SK-N-SH treated with all-trans-retinoic acid at 6 μM for 48 hours (cell line): ENCODE measurements around the gene E2F6.

Source experiments
- ATAC-seq: fragments of 200-7000 bp; cut with Tn5 transposase; 3 replicates; pipeline ENCODE4 v1.9.1; 2020; ENCODE audit warnings: mild to moderate bottlenecking, moderate library complexity
- ARNTL ChIP-seq: fragments of 450-650 bp; formaldehyde crosslinking; IDR thresholded peaks from 2 replicates; pipeline ENCODE4 v1.5.0; 2020; ENCODE audit warnings: low read depth, mild to moderate bottlenecking, moderate library complexity, borderline replicate concordance
- BACH2 ChIP-seq: fragments of 250-450 bp; sonication (Bioruptor Pico); IDR thresholded peaks from 2 replicates; pipeline ENCODE4 v1.9.0; 2021; ENCODE audit warnings: mild to moderate bottlenecking, borderline replicate concordance
- CSDC2 ChIP-seq: fragments of 250-450 bp; sonication (Bioruptor Pico); IDR thresholded peaks from 2 replicates; pipeline ENCODE4 v1.5.0; 2020; ENCODE audit warnings: mild to moderate bottlenecking, moderate library complexity
- CSRNP3 ChIP-seq: fragments of 250-450 bp; sonication (Bioruptor Pico); IDR thresholded peaks from 2 replicates; pipeline ENCODE4 v1.5.1; 2021; ENCODE audit warnings: mild to moderate bottlenecking, moderate library complexity
- ESRRG ChIP-seq: fragments of 250-450 bp; sonication (Bioruptor Pico); IDR thresholded peaks from 2 replicates; pipeline ENCODE4 v1.6.1; 2021; ENCODE audit warnings: mild to moderate bottlenecking
- GLIS3 ChIP-seq: fragments of 250-450 bp; sonication (Bioruptor Pico); IDR thresholded peaks from 2 replicates; pipeline ENCODE4 v1.5.0; 2020; ENCODE audit warnings: mild to moderate bottlenecking, moderate library complexity
- ISL1 ChIP-seq: fragments of 250-450 bp; sonication (Bioruptor Pico); IDR thresholded peaks from 2 replicates; pipeline ENCODE4 v2.1.2; 2022; ENCODE audit warnings: mild to moderate bottlenecking, moderate library complexity
- OSR1 ChIP-seq: fragments of 250-450 bp; sonication (Bioruptor Pico); IDR thresholded peaks from 2 replicates; pipeline ENCODE4 v1.8.0; 2022; ENCODE audit warnings: moderate library complexity, mild to moderate bottlenecking, inconsistent platforms
- PATZ1 ChIP-seq: fragments of 250-450 bp; sonication (Bioruptor Pico); IDR thresholded peaks from 2 replicates; pipeline ENCODE4 v1.8.0; 2020; ENCODE audit warnings: mild to moderate bottlenecking, moderate library complexity, borderline replicate concordance
- POU6F1 ChIP-seq: fragments of 250-450 bp; sonication (Bioruptor Pico); IDR thresholded peaks from 2 replicates; pipeline ENCODE4 v1.8.0; 2021; ENCODE audit warnings: low read depth, mild to moderate bottlenecking, moderate library complexity, borderline replicate concordance
- RARB ChIP-seq: fragments of 250-450 bp; sonication (Bioruptor Pico); IDR thresholded peaks from 2 replicates; pipeline ENCODE4 v1.8.0; 2021; ENCODE audit warnings: mild to moderate bottlenecking, moderate library complexity
- SNAI2 ChIP-seq: fragments of 250-450 bp; sonication (Bioruptor Pico); IDR thresholded peaks from 2 replicates; pipeline ENCODE4 v1.5.0; 2020; ENCODE audit warnings: mild to moderate bottlenecking, moderate library complexity
- TCF4 ChIP-seq: fragments of 250-450 bp; sonication (Bioruptor Pico); IDR thresholded peaks from 2 replicates; pipeline ENCODE4 v1.8.0; 2021; ENCODE audit warnings: mild to moderate bottlenecking, moderate library complexity, borderline replicate concordance
- TOX ChIP-seq: fragments of 250-450 bp; sonication (Bioruptor Pico); IDR thresholded peaks from 2 replicates; pipeline ENCODE4 v1.8.0; 2021; ENCODE audit warnings: mild to moderate bottlenecking, moderate library complexity, borderline replicate concordance
- TSHZ2 ChIP-seq: fragments of 250-450 bp; sonication (Bioruptor Pico); IDR thresholded peaks from 2 replicates; pipeline ENCODE4 v1.5.0; 2020; ENCODE audit warnings: mild to moderate bottlenecking, moderate library complexity
- ZC3H10 ChIP-seq: fragments of 250-450 bp; sonication (Bioruptor Pico); IDR thresholded peaks from 2 replicates; pipeline ENCODE4 v1.5.1; 2021; ENCODE audit warnings: mild to moderate bottlenecking, moderate library complexity
- ZFP3 ChIP-seq: fragments of 250-450 bp; sonication (Bioruptor Pico); IDR thresholded peaks from 2 replicates; pipeline ENCODE4 v1.5.0; 2020; ENCODE audit warnings: mild to moderate bottlenecking, moderate library complexity
- ZFP30 ChIP-seq: fragments of 450-650 bp; formaldehyde crosslinking; IDR thresholded peaks from 2 replicates; pipeline ENCODE4 v1.5.0; 2022; ENCODE audit warnings: mild to moderate bottlenecking, moderate library complexity
- ZNF565 ChIP-seq: fragments of 450-650 bp; formaldehyde crosslinking; conservative IDR thresholded peaks from 2 replicates; pipeline ENCODE4 v1.5.0; 2020; ENCODE audit warnings: low read depth, mild to moderate bottlenecking, moderate library complexity
- ZNF70 ChIP-seq: fragments of 450-650 bp; formaldehyde crosslinking; IDR thresholded peaks from 2 replicates; pipeline ENCODE4 v1.5.0; 2020; ENCODE audit warnings: mild to moderate bottlenecking, moderate library complexity
- ZNF8 ChIP-seq: fragments of 450-650 bp; formaldehyde crosslinking; IDR thresholded peaks from 2 replicates; pipeline ENCODE4 v1.5.0; 2020; ENCODE audit warnings: mild to moderate bottlenecking, moderate library complexity

E2F6 gene

GRCh38 chr2:11412449-11412810 is 53.5 kb downstream of the E2F6 start:
- no peak for ATAC-seq
- TF ChIP-seq ZNF8 (CRISPR knock-in tag) (0 out of 2 replicates have a peak, but pooled peaks have one; percentile 3), ZFP30 (CRISPR knock-in tag) (no peak), PATZ1 (CRISPR knock-in tag) (no peak), ZNF70 (CRISPR knock-in tag) (no peak), OSR1 (no peak), ZFP3 (CRISPR knock-in tag) (no peak), ISL1 (CRISPR knock-in tag) (no peak), CSRNP3 (CRISPR knock-in tag) (no peak)
- TF ChIP-seq, all 23 proteins: peak for 1

- TF ChIP-seq ZFP3 (CRISPR knock-in tag): 0 out of 2 replicates have a peak, but pooled peaks have one; percentile 16
- 0 out of 2 replicates have a peak, but pooled peaks have one; percentile 4 for TF ChIP-seq ZNF8 (CRISPR knock-in tag)
- TF ChIP-seq TSHZ2 (CRISPR knock-in tag): no peak
- peak; percentile 87 for ATAC-seq
These were observed 54.1 kb downstream of the E2F6 start for GRCh38 chr2:11411768-11412448.

DNA sequence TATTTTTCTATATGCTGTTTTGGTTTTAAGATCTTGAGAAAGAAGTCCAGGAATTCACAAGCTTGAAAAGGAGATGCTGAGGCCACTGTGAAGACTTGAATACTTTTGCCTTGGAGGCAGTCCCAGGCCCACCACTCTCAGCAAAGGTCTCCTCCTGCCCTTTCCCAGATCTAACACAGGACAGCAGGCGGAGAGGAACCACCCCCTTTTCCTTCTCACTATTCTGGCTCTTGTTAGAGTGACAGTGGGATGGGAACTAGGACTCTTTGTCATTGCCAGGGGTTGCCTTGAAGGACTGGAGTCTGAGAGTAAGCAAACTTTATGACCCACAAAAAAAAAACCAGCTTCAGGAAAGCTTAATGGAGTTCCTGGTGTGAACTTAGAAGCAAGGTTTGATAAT is 54.7 kb downstream of the E2F6 start:
- TF ChIP-seq TOX: no peak
- no peak for TF ChIP-seq OSR1
- TF ChIP-seq POU6F1 (CRISPR knock-in tag): no peak
- no peak for TF ChIP-seq ESRRG
- no peak for TF ChIP-seq RARB (CRISPR knock-in tag)
- no peak for TF ChIP-seq PATZ1 (CRISPR knock-in tag)
- no peak for TF ChIP-seq BACH2 (CRISPR knock-in tag)
- TF ChIP-seq CSRNP3 (CRISPR knock-in tag): no peak
- no peak for TF ChIP-seq TCF4 (CRISPR knock-in tag)
- TF ChIP-seq SNAI2: no peak
- no peak for TF ChIP-seq GLIS3
- no peak for TF ChIP-seq TSHZ2 (CRISPR knock-in tag)
- no peak for TF ChIP-seq ISL1 (CRISPR knock-in tag)
- no peak for TF ChIP-seq CSDC2 (CRISPR knock-in tag)
- no peak for TF ChIP-seq ARNTL (CRISPR knock-in tag)
- TF ChIP-seq ZNF565 (CRISPR knock-in tag): no peak
- no peak for TF ChIP-seq ZC3H10 (CRISPR knock-in tag)
- TF ChIP-seq, all 23 proteins: peak for 0
- peak; percentile 30; the same call in 2 of the 3 replicates for ATAC-seq
